ENCODE data around the gene MED13L. TPM values are rescaled to one million over a fixed set of nuclear protein-coding genes. Genes with fewer than 3 reads are reported as not detected.

The MED13L gene
- total RNA-seq, 1 donor: 180 TPM

- TF ChIP-seq CTCF (IDR thresholded peaks at IDR 0.05; ENCODE audit: insufficient read depth, low read length): no peak
Observed at GRCh38 chr12:116054280-116054679, 223.2 kb downstream of the MED13L start.

GRCh38 chr12:116053479-116054200 is 223.9 kb downstream of the MED13L start:
- H3K4me3 ChIP-seq (ENCODE audit: low read depth, low read length): no peak overlapping the region
- peak; percentile 98 for DNase-seq (ENCODE audit: low read depth)
- no peak for TF ChIP-seq CTCF (IDR thresholded peaks at IDR 0.05; ENCODE audit: insufficient read depth, low read length)

More at GRCh38 chr12:116054280-116054679, 223.2 kb downstream of the MED13L start:
- no peak overlapping the region for H3K4me3 ChIP-seq (ENCODE audit: low read depth, low read length)
- no peak for DNase-seq (ENCODE audit: low read depth)

GRCh38 chr12:116050275-116050674 is 227.2 kb downstream of the MED13L start:
- TF ChIP-seq CTCF (IDR thresholded peaks at IDR 0.05; ENCODE audit: insufficient read depth, low read length): no peak
- H3K4me3 ChIP-seq (ENCODE audit: low read depth, low read length): no peak overlapping the region
- DNase-seq (ENCODE audit: low read depth): no peak

GRCh38 chr12:116048879-116049278 is 228.6 kb downstream of the MED13L start:
- H3K4me3 ChIP-seq (ENCODE audit: low read depth, low read length): no peak overlapping the region
- no peak for DNase-seq (ENCODE audit: low read depth)
- TF ChIP-seq CTCF (IDR thresholded peaks at IDR 0.05; ENCODE audit: insufficient read depth, low read length): no peak

GRCh38 chr12:116046039-116046438 is 231.5 kb downstream of the MED13L start:
- no peak for TF ChIP-seq CTCF (IDR thresholded peaks at IDR 0.05; ENCODE audit: insufficient read depth, low read length)
- no peak for DNase-seq (ENCODE audit: low read depth)
- no peak overlapping the region for H3K4me3 ChIP-seq (ENCODE audit: low read depth, low read length)

- DNase-seq (ENCODE audit: low read depth): no peak
- H3K4me3 ChIP-seq (ENCODE audit: low read depth, low read length): no peak overlapping the region
- no peak for TF ChIP-seq CTCF (IDR thresholded peaks at IDR 0.05; ENCODE audit: insufficient read depth, low read length)
Observed at GRCh38 chr12:116045150-116045549, 232.3 kb downstream of the MED13L start.

Measured in fibroblast of the aortic adventitia (primary cell).